ENCODE measurements around the gene NAMPT.
"Not testable (repeated sequence)": the region's sequence is repeated elsewhere in the genome, so short reads cannot be mapped to it uniquely, and the experiment has no call there.

NAMPT gene

GRCh38 chr7:106304568-106304967, 19.8 kb upstream of the NAMPT start:
- DNase-seq (ENCODE audit: low read depth in 2 of 2) = no peak

DNA sequence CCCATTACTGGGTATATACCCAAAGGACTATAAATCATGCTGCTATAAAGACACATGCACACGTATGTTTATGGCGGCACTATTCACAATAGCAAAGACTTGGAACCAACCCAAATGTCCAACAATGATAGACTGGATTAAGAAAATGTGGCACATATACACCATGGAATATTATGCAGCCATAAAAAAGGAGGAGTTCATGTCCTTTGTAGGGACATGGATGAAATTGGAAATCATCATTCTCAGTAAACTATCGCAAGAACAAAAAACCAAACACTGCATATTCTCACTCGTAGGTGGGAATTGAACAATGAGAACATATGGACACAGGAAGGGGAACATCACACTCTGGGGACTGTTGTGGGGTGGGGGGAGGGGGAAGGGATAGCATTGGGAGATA, 13.8 kb upstream of the NAMPT start:
- DNase-seq (ENCODE audit: low read depth in 2 of 2) = not testable (repeated sequence)

DNA sequence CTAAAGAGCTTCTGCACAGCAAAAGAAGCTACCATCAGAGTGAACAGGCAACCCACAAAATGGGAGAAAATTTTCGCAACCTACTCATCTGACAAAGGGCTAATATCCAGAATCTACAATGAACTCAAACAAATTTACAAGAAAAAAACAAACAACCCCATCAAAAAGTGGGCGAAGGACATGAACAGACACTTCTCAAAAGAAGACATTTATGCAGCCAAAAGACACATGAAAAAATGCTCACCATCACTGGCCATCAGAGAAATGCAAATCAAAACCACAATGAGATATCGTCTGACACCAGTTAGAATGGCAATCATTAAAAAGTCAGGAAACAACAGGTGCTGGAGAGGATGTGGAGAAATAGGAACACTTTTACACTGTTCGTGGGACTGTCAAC, 13.4 kb upstream of the NAMPT start:
- not testable (repeated sequence) for DNase-seq (ENCODE audit: low read depth in 2 of 2)

DNA sequence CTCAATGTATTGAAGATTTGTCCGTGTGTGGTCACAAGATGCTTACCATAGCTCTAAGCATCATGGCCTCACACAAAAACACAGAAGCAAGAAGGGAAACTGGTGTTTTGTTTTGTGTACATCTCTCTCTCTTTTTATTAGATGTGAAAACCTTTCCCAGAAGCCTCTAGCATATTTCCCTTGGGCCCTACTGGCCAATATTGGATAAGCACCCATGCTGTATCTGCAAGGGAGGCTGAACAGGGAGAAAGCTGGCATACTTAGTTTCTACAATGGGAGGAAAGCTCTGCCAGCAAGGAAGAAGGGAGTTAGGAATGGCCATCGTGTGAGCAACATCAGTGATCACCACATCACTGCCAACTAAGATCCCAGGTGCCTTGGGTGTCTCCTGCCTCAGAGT, 9.6 kb upstream of the NAMPT start:
- no peak for DNase-seq (ENCODE audit: low read depth in 2 of 2)

- no peak for DNase-seq (ENCODE audit: low read depth in 2 of 2)
These were observed 6.5 kb upstream of the NAMPT start for GRCh38 chr7:106291247-106291646.

DNA sequence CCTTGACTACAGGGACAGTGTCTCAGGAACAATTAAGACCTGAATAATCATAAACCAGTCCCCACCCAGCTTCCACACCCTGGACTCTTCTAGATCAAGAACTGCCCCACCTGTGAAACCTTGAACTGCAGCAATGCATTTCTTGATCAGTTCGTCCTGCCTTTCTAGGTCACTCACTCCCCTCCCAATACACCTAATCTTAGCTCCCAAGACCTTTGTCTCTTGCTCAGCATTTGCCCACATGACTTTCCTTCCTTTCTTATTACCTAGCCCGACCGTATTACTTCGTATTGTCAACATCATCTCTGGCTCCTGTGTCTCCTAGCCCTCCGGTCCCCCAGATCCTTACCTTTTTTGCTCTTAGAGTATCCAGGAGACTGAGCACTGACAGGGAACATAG, 5.5 kb upstream of the NAMPT start:
- DNase-seq (ENCODE audit: low read depth in 2 of 2) = no peak

DNA sequence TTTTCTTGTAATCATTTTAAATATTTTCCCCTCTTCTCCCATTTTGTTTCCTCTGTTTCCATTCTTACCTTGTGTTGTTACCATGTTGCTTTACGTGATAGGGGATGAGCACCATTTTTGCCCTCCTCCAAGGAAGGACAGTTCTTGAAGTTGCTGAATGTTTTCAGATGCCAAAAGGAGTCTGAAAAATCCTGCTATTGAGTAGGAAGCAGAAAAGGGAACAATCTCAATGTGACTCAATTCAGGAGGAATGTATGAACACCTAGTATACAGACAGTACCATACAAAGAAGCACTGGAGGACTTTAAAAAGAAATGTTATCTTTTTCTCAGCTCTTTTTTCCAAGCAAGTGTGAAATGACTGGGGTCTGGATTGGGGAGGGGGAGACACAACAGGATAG, 5.1 kb upstream of the NAMPT start:
- DNase-seq (ENCODE audit: low read depth in 2 of 2) = no peak

DNA sequence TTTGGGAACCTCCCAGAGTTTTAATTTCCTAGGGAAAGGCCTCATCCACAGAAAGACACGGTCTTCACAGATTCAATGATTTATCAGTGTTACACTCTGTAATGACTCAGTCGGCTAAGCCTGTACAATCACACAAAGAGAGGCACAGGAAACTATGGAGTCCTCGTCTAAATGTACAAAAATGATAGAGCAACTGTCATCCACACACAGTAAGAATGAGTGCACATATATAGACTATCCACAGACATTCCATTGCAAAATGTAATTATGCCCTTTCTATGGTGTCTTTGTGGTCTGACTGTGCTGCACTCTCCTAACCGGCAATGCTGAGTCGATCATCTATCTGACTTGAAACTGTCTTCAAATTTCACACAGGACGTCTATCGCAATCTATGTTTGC, 3.5 kb upstream of the NAMPT start:
- no peak for DNase-seq (ENCODE audit: low read depth in 2 of 2)

- no peak for DNase-seq (ENCODE audit: low read depth in 2 of 2)
These were observed 3.0 kb upstream of the NAMPT start for GRCh38 chr7:106287786-106288185.

DNA sequence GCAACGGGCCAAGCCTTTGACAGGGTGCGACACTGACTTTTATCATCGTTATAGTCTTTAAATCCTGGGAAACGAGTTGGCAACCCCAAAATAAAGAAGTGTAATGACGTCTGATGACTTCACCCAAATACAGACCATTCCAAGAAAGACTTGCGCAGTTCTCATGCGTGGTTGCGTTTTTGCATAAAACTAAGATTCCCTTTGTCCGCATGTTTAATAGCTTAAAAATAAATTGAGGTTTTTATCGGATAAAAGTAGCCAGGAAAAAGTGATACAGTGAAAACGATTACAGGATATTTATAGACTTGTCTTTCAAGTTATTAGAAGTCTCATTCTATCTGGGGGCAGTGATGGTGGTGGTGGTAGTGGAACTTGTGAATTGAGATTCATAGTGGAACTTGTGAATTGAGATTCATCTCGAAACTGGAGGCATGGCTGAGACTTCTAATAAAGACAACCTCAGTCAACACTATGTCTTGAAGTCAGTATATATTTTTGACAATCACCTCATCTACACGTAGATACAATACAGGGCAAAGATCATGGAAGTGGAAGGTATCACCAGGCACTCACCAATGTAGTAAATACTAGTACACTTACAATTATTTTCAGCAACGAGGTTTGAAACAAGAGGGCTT, 1.2 kb upstream of the NAMPT start:
- DNase-seq (ENCODE audit: low read depth in 2 of 2) = no peak

DNA sequence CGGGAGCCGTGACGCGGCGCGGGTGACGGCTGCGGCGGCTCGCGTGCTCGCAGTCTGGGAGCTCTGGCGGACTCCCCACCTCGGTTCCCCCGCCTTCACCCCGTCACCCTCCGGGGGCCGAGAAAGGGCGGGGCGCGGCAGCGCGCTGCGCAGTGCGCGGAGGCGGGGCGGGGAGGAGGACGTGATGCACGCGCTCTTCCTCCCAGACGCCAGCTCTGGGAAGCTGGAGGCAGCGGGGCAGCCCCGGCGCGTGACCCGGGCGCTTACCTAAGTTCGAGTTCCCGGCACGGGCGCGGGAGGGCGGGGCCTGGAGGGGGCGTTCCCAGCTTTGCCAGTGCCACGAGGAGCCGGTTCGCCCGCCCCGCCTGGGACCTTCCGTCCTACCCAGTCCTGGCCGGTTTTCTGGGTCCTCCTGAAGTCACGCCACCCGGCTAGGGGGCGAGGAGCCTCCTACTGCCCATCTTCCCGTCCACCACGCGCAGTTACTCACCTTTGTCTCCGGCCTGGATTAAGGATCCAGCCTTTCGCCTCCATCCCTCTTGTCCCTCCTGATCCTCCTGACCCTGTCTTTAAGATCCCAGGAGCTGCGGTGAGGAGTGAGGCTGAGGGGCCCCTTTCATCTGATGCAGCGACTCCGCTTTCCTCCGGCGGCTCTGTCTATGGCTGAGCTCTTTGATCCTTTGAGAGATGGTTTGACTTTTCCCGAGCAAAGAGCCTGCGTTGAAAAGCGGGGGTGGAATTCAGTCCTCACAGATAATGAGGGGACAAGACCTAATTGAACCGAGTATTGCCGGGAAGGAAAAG, 470 bp upstream of the NAMPT start:
- peak; percentile 94 to 97 for DNase-seq (ENCODE audit: low read depth in 2 of 2)

- peak; percentile 13 to 32 for DNase-seq (ENCODE audit: low read depth in 2 of 2)
These were observed 711 bp downstream of the NAMPT start for GRCh38 chr7:106283831-106284713.

DNA sequence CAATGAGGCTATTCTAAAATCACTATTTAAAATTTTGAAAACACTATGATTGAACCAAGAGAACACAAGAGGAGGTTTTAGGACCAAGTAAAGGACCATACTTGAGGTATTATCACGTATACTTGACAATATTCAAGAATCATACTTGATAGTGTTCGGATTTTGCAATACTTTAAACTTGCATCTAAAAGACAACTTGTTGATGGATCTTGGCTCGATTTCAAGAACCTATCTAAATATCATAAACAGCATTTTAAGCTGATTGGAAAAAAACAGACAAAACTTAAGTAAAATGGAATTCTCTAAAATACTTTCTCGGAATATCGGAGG, 1.3 kb downstream of the NAMPT start:
- DNase-seq (ENCODE audit: low read depth in 2 of 2) = no peak

GRCh38 chr7:106282852-106283251, 1.9 kb downstream of the NAMPT start:
- DNase-seq (ENCODE audit: low read depth in 2 of 2) = no peak

DNA sequence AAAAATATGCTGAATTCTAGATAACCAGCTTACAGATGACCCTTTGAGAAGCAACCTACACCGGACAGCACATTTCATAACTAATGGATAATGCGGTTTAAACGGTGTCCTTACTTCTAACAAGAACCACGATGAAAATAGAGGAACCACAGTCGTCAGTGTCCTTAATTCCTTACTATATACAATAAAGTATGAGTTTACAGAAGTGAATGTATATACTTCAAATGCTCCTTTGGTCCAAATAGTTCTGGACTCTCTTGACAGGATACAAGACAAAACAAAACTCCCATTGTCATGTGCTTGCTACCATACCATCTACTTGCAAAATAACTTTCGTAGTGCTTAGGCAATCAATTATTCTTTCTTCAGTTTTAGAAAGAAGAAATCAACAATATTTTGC, 2.4 kb downstream of the NAMPT start:
- no peak for DNase-seq (ENCODE audit: low read depth in 2 of 2)

- DNase-seq (ENCODE audit: low read depth in 2 of 2) = no peak
These were observed 3.0 kb downstream of the NAMPT start for GRCh38 chr7:106281585-106282318.

DNA sequence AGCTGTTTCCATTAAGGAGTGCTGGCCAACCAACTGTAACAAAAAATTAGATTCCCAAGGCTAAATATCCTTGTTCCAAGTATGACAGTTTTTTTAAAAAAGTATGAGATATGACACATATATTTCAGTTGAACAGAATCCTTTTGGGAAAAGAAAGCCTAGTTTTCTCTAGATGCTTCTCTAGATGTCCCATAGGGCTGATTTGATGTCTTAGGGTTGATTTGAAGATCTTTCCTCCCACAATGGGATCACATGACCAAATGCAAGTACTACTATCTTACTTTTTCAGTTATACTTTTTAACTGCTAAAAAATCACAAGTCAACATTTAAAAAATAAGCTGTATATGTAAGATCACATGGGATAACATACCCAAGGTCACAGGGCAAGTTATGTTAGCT, 3.7 kb downstream of the NAMPT start:
- DNase-seq (ENCODE audit: low read depth in 2 of 2) = no peak

DNA sequence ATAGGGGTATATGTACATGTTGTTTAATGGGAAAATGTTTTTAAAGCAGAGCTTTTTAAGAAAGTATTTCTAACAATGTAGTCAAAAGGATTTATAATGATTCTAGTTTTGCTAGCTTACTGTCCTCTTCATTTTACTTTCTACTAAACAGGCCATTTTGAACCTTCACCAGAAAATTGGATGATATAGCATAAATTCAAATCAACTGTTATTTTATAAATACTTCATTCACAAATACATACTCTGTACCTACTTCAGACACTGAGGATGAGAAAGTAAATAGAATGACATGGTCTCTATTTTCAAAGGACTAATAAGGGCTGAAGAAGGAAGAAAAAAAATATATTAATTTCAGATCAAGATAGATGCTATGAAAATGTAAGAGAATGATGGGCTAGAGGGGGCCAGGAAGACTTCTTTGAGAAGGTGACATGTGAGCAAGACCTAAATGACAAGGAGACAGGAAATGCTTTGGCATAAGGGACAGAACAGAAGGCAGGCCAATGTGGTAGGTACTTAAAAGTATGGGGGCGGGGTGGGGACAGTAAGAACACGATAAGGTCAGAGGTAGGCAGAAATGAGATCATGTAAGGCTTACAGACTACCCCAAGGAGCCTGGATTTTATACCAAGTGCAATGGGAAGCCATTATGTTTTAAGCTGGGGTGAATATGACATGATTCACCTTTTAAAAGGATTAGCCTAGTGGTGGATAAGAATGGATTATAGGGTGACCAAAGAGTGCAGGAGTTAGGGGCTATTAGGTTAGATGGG, 5.2 kb downstream of the NAMPT start:
- DNase-seq (ENCODE audit: low read depth in 2 of 2) = no peak

DNA sequence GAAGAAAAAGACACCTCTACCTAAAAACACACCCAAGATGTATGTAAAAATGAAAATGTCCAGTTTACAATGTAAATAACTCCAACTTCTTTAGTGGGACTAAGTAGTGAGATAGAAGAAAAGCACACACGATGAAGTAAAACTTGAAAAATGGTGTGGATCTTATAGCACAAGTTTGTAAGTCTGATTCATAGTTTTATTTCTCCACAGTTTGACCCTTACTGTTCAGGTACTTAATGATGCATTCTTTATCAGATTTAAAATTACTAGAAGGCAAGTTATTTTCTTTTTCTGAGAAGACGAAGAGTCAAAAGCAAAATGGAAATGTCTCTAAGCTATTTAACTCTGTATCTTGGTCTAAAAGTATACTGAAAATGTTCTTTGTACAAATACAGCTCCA, 6.1 kb downstream of the NAMPT start:
- DNase-seq (ENCODE audit: low read depth in 2 of 2) = no peak

GRCh38 chr7:106277976-106278375, 6.8 kb downstream of the NAMPT start:
- no peak for DNase-seq (ENCODE audit: low read depth in 2 of 2)

- no peak for DNase-seq (ENCODE audit: low read depth in 2 of 2)
These were observed 8.3 kb downstream of the NAMPT start for GRCh38 chr7:106276513-106276912.
